Keratinocyte (primary cell): ENCODE data around the gene FAM13A.

ENCODE experiments used
- EZH2 ChIP-seq: IDR thresholded peaks from one replicate; pipeline ENCODE4 v1.6.1; 2012; ENCODE audit warnings: inconsistent platforms, mild to moderate bottlenecking, low read length, moderate library complexity
- TF ChIP-seq, protein P1 (sequence below), 3 experiments: IDR thresholded peaks in 1 of 3; conservative IDR thresholded peaks in 1 of 3; optimal IDR thresholded peaks in 1 of 3; 2 replicates in 2 of 3; 3 replicates in 1 of 3; pipeline versions ENCODE3 to v1.5.1; 2011; ENCODE audit warnings: low read length in 3 of 3, mild to moderate bottlenecking in 3 of 3, moderate library complexity in 2 of 3, control low read depth in 1 of 3, inconsistent platforms in 1 of 3; ENCODE audit not compliant: insufficient read depth in 2 of 3; ENCODE audit errors: extremely low read depth in 1 of 3

DNA sequence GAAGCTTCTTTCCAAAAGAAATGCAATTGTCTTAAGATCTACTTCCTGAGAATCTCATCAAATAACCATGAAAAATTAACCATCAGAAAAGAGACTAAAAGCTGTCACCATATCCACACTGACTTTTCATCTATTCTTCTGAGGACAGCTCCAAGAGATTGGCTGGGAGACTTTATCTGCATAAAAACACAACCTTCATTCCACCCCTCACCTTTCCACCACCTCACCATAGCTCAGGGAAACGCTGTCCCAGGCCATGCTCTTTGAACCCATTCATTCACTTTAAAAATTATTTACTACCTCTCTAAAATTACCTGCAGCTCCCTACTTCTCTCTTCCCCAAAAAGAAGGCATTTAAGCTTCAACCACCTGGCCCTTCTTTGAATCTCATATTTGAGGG is 2.4 kb downstream of the FAM13A start:
- TF ChIP-seq, protein P1, sequence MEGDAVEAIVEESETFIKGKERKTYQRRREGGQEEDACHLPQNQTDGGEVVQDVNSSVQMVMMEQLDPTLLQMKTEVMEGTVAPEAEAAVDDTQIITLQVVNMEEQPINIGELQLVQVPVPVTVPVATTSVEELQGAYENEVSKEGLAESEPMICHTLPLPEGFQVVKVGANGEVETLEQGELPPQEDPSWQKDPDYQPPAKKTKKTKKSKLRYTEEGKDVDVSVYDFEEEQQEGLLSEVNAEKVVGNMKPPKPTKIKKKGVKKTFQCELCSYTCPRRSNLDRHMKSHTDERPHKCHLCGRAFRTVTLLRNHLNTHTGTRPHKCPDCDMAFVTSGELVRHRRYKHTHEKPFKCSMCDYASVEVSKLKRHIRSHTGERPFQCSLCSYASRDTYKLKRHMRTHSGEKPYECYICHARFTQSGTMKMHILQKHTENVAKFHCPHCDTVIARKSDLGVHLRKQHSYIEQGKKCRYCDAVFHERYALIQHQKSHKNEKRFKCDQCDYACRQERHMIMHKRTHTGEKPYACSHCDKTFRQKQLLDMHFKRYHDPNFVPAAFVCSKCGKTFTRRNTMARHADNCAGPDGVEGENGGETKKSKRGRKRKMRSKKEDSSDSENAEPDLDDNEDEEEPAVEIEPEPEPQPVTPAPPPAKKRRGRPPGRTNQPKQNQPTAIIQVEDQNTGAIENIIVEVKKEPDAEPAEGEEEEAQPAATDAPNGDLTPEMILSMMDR (optimal IDR thresholded peaks at IDR 0.05 in 1 of 3, IDR thresholded peaks at IDR 0.05 in 1 of 3, conservative IDR thresholded peaks at IDR 0.05 in 1 of 3; ENCODE audit: extremely low read depth in 1 of 3, insufficient read depth in 2 of 3, low read length in 3 of 3) = no peak
- no peak for TF ChIP-seq EZH2
